Activated T-cell treated with anti-CD3 and anti-CD28 coated beads, Interleukin-2, amount 50 U/mL, for 72 hours (primary cell): ENCODE measurements around the gene CHST10. TPM values are rescaled to one million over a fixed set of nuclear protein-coding genes. Genes with fewer than 3 reads are reported as not detected.
A peak's percentile ranks its signal among the peaks of the same experiment; 100 is the strongest.

ENCODE experiments used
- ATAC-seq, 2 donors: fragments of 150-1000 bp; cut with Tn5 transposase; replicated peaks in 1 of 2; 2 replicates each; pipeline ENCODE4 v1.10.0; 2021; ENCODE audit warnings: moderate library complexity in 2 of 2, mild to moderate bottlenecking in 1 of 2
- DNase-seq, 2 donors: peaks; one replicate each; pipeline ENCODE4 v3.0.0; 2021 to 2022; ENCODE audit warnings: mixed read lengths in 1 of 2
- H3K27ac Mint-ChIP-seq: one replicate; pipeline ENCODE4 v1.8.0; 2022; ENCODE audit warnings: mild to moderate bottlenecking, moderate library complexity, mixed read lengths
- H3K27me3 Mint-ChIP-seq: one replicate; pipeline ENCODE4 v1.8.0; 2022; ENCODE audit warnings: low read depth, mixed read lengths
- H3K36me3 Mint-ChIP-seq, 2 donors: one replicate each; pipeline ENCODE4 v1.8.0; 2022; ENCODE audit warnings: mixed read lengths in 2 of 2, mild to moderate bottlenecking in 1 of 2; ENCODE audit not compliant: insufficient read depth in 2 of 2
- H3K4me1 Mint-ChIP-seq: one replicate; pipeline ENCODE4 v1.8.0; 2022; ENCODE audit warnings: low read depth, mixed read lengths
- H3K4me3 Mint-ChIP-seq, 2 donors: one replicate each; pipeline ENCODE4 v1.8.0; 2022; ENCODE audit warnings: mild to moderate bottlenecking in 2 of 2, mixed read lengths in 2 of 2, moderate library complexity in 2 of 2
- H3K9me3 Mint-ChIP-seq, 2 donors: one replicate each; pipeline ENCODE4 v1.8.0; 2022; ENCODE audit warnings: mixed read lengths in 2 of 2
- total RNA-seq, 2 donors: library from RNA; stranded (reverse); gene quantifications; one replicate each; pipeline ENCODE4 v1.2.3, GENCODE V29; 2022

The CHST10 gene
- total RNA-seq, 2 donors from 2014 or later, result 7.5 to 7.8 TPM

DNA sequence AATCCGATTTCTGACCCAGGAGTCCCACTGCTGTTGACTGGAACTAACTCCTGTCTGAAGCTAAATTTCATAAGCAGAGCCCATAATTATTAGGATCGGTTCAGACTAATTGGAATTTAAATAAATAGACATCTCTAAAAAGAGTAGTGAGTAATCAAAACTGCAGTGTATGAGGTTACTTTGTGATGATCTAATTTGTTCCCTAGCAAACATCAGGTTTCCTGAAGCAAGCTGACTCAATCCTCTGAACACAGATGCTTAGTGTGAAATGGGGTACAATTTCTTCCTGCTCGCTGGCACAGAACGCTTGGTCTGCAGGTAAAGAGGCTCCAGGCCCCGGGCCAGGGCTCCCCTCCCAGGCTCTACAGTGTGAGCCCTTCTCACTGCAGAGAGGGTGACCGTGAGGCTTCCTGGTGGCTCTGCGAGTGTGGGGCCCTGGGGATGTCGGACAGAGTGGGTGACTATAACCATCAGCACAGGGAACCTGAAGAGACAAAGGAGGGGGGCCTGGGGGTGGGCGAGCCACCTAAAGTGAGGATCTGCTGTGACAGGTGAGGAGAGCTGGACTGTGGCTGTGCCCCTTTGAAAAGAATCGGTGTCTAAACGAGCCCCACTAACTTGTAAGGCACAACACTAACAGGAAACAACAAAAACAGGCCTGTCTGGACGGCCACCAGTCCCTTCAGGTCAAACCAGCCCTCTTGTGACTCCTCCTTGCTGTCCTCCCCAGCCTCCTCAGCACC lies 20.2 kb downstream of the CHST10 start:
- Mint-ChIP-seq H3K4me3 (no peak overlapping the region), H3K27me3 (no peaks in the 10 kb centered on the region), H3K9me3 (no peaks in the 10 kb centered on the region), H3K4me1 (no peaks in the 10 kb centered on the region), H3K36me3 (no peaks in the 10 kb centered on the region), H3K27ac (no peak overlapping the region)
- no peak for ATAC-seq
- DNase-seq, result no peak

DNA sequence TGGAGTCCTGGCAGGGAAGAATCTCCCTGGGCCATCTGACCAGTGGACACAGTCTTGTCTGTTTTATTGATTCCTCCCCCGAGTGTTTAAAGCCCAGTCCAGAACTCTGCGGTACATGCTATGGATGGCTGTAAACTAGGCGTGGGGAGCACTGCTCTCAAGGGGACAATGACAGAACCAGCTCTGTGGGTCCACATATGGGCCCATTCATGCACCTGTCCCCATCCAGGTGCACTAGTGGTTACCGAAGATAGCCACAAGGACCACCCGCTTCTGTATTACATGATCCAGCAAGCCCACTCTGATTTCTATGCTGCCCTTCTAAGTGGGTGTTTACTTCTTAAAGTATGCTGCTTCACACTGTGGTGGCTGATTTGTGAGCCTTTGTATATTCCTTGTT lies 21.0 kb downstream of the CHST10 start:
- ATAC-seq, result no peak

DNA sequence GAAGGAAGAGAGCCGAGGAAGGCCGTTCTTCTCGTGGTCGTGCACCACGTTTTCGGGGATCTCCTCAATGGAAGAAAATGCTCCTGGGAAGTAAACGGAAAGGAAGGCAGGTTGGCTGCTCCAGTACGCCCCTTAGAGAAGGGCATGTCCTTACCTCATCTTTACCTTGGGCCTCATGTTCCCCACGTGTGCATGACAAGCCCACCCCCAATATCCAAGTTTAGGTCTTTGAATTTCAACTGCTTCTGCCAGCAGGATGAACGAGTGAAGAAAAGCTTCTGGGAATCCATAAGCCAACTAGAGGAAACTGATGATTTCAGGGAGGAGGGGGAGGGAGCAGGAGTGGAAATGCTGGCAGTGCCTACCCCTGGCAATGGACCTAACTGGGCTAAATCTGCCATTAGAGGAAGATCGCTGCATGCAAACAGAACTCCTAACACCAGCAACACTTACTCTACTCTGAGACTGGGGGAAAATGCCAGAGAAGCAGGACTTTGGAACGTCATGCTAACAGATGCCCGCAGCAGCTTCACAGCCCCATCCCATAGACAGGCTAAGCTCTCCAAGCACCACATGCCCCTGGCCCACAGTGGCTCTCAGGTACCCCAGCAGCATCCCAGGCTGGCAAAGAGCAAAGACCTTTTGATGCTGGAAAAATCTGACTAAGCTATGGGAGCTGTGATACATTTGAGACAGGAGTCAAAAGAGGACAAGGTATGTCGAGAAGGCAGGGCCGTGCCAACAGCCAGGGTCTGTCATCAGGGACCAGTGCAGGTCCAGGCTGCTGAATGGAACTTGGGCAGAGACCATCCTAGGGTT lies 21.7 kb downstream of the CHST10 start:
- no peaks in the 10 kb centered on the region for H3K27me3 Mint-ChIP-seq
- H3K9me3 Mint-ChIP-seq, result no peaks in the 10 kb centered on the region
- no peak overlapping the region for H3K4me3 Mint-ChIP-seq
- H3K27ac Mint-ChIP-seq, result no peak overlapping the region
- no peaks in the 10 kb centered on the region for H3K36me3 Mint-ChIP-seq
- no peak for ATAC-seq
- no peak for DNase-seq
- no peaks in the 10 kb centered on the region for H3K4me1 Mint-ChIP-seq

More for the DNA sequence above, 21.0 kb downstream of the CHST10 start:
- no peaks in the 10 kb centered on the region for H3K9me3 Mint-ChIP-seq
- no peaks in the 10 kb centered on the region for H3K36me3 Mint-ChIP-seq
- H3K27ac Mint-ChIP-seq, result no peak overlapping the region
- no peaks in the 10 kb centered on the region for H3K4me1 Mint-ChIP-seq
- H3K4me3 Mint-ChIP-seq, result no peak overlapping the region
- DNase-seq, result no peak
- H3K27me3 Mint-ChIP-seq, result no peaks in the 10 kb centered on the region

DNA sequence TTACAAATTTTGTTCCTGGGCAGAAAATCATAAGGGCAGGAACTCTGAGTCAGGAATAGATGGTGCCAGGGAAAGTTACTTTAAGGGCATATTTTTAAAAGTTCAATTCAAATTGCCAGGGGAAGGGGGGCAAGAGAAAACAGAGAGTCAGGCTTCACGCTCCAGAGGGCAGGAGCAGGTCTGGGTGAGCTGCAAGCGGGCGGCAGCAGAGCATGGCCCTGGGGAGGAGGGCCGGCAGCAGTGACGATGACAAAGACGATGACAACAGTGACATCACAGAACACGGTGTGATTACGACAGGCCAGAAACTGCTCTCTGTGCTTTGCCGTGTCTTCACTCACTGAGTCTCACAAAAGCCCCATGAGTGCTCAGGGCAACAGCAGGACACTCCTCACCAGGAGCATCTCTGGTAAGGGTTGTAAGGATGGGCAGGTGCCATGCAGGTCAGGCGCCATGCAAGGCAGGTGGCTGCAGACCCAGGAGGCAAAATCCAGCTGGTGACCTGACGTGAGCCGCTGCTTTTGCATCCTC lies 23.3 kb downstream of the CHST10 start:
- Mint-ChIP-seq H3K4me1 (no peaks in the 10 kb centered on the region), H3K27ac (no peak overlapping the region), H3K4me3 (no peak overlapping the region), H3K27me3 (no peaks in the 10 kb centered on the region), H3K9me3 (no peaks in the 10 kb centered on the region), H3K36me3 (no peaks in the 10 kb centered on the region)
- DNase-seq (no peak), ATAC-seq (no peak)

DNA sequence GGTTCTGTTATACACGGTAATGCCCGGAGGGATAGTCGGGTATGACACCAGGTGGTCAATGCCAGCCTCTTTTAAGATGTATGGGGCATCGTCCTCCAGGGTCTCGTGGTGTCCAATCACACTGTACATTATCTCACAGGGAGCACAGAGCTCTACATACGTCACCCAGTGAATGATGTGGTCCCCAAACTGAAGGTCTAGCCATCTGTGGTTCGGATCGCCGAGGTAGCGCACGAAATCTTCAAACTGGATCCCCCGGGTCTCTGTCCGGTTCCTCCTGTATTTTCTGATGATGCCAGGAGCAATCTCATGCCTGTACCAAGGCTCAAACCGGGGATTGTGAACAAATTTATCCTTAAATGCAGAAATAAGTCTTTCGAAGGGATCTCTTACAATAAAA lies 24.1 kb downstream of the CHST10 start:
- no peak overlapping the region for H3K4me3 Mint-ChIP-seq
- DNase-seq (no peak), ATAC-seq (no peak)
- H3K9me3 Mint-ChIP-seq, result no peaks in the 10 kb centered on the region
- H3K27me3 Mint-ChIP-seq, result no peaks in the 10 kb centered on the region
- no peaks in the 10 kb centered on the region for H3K4me1 Mint-ChIP-seq
- no peaks in the 10 kb centered on the region for H3K36me3 Mint-ChIP-seq
- H3K27ac Mint-ChIP-seq, result no peak overlapping the region

DNA sequence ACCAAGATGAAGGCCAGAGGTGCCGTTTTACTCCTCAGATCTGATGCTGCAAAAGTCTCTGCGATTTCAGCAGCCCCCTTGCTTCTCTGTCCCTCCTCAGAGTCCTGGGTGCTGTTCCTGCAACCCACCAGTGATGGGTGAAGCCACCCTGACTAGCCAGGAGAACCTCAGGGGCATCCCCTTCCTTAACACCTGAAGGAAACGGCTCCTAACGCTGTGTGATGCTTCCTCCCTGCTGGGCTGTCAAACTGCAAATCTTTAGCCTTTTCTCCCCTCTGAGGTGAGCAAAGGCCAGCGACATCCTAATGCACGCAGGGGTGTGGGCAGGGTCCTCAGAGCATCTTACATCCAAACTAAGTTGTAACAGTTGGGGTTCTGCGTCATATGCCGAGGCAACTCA lies 24.8 kb downstream of the CHST10 start:
- H3K9me3 Mint-ChIP-seq, result no peaks in the 10 kb centered on the region

DNA sequence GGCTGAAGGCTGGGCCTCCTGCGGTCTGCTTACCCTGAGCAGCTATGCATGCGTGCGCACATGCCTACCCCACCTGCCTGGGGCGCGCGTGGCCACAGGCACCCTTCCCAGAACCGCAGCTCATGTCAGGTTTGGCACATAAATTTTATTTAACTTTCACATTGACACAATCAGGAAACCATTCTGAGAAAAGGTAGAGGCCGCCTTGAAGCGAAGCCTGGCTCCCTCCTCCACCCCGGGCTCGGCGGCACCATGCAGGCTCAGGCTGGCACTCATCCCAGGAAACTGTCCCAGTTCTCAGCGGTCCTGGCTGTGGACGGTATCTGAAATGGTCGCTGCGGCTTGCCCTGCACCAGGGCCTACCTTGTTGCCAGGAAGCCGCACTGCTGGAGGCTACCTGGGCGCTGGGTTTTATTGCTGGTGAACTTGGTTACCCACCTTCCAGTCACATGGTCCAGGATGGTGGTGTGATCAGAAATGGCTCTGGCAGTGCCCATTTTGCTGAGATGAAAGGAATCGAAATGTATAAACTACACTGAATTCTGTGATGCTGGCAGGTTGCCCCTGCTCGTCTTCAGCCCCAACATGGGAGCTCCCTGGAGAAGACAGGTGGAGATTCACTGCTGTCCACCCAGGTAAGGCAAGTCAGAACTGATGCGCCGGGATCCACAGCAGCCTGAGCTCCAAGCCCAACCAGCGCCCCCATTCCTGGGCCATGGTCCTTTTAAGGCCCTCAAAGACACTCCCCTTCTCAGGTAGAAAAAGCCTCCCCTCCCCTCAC lies 25.5 kb downstream of the CHST10 start:
- Mint-ChIP-seq H3K36me3 (no peaks in the 10 kb centered on the region), H3K27me3 (no peaks in the 10 kb centered on the region), H3K4me1 (no peaks in the 10 kb centered on the region), H3K4me3 (no peak overlapping the region), H3K27ac (no peak overlapping the region), H3K9me3 (no peaks in the 10 kb centered on the region)
- ATAC-seq, result no peak
- DNase-seq, result no peak

More for the DNA sequence above, 24.8 kb downstream of the CHST10 start:
- Mint-ChIP-seq H3K4me3 (no peak overlapping the region), H3K27ac (no peak overlapping the region), H3K27me3 (no peaks in the 10 kb centered on the region), H3K36me3 (no peaks in the 10 kb centered on the region), H3K4me1 (no peaks in the 10 kb centered on the region)
- ATAC-seq (no peak), DNase-seq (no peak)

DNA sequence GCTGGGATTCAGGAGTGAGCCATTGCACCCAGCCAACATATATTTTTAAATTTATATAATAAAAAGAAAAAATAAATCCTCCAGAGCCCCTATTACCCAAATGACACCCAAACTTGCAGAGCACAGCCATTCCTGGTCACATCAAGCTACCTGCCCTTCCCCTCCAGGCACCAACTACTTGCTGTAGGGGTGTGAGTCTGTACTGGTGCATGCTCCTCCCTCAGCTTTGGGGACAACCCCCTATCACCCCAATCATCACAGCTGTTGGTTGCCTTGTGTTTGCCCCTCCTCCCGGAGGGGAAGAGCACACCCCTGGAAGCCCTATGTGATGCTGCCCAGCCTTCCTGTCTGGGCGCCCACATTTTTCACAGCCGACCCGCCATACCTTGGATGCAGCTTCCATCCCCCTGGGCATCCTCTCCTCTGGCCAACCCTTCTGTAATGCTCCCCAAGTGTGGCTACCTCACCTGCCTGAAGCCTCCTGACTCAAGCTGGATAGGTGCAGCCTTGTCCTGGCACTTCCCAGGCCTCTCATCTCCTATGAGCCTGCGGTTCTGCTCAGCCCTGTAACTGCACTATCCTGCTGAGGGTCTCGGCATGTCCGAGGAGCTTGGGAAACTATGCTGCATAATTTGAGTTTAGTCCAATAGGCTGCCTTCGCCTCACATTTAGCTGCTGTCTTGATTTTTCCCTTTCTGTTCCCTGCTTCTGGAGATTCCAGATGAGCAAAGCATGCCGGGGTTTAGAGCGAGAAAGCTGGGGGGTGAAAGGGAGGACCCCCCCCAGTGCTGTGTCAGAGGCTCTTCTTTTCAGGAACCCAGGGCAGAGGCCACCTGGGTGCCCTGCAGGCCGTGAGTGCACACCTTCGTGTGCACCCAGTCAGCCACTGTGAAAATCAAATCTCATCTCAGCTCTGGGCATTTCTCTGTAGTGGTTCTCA lies 27.2 kb downstream of the CHST10 start:
- Mint-ChIP-seq H3K36me3 (no peaks in the 10 kb centered on the region), H3K4me3 (no peak overlapping the region), H3K9me3 (no peaks in the 10 kb centered on the region), H3K4me1 (no peaks in the 10 kb centered on the region), H3K27ac (no peak overlapping the region), H3K27me3 (no peaks in the 10 kb centered on the region)
- ATAC-seq (no peak), DNase-seq (no peak)

DNA sequence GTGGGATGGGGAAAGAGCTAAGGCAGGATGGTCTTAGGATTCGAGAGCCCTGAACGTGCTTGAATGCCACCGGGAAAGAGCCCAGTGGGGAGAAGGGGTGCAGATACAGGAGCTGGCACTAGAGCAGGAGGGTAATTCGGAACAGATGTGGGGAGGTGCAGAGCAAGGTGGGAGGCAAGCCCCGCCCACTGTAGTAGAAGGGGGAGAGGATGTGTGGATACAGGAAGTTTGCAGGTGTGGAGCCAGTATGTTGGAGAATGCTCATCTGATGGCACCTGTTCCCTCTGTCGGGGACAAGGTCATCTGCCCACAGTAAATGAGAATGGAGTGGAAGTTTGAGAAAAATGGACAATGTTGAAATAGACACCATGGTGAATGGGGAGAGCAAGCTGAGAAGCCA lies 28.8 kb downstream of the CHST10 start:
- H3K4me3 Mint-ChIP-seq, result no peak overlapping the region
- DNase-seq, result no peak
- no peaks in the 10 kb centered on the region for H3K4me1 Mint-ChIP-seq
- H3K27ac Mint-ChIP-seq, result no peak overlapping the region
- H3K36me3 Mint-ChIP-seq, result no peaks in the 10 kb centered on the region
- ATAC-seq, result no peak
- H3K9me3 Mint-ChIP-seq, result no peaks in the 10 kb centered on the region
- H3K27me3 Mint-ChIP-seq, result no peaks in the 10 kb centered on the region

DNA sequence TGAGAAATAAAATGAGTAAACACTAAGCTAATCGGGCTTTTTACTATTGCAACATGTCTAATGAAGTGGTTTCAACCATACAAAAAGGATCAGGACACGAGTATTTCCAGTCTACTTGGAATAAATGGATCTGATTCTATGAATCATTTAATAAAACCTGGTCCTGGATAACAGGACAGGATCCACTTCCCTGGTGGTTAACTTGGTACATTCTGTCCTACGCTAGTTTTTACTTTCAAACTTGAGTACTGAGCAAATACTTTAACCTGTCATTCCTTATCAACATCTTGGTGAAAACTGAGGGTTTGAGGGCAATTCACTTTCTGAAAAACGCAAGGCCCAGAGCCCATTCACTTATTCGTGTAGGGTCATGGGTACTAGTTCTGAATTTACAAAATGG lies 33.5 kb downstream of the CHST10 start:
- Mint-ChIP-seq H3K4me1 (no peaks in the 10 kb centered on the region), H3K9me3 (no peaks in the 10 kb centered on the region), H3K4me3 (no peak overlapping the region), H3K27me3 (no peaks in the 10 kb centered on the region), H3K36me3 (no peaks in the 10 kb centered on the region), H3K27ac (no peak overlapping the region)
- DNase-seq (no peak), ATAC-seq (no peak)

DNA sequence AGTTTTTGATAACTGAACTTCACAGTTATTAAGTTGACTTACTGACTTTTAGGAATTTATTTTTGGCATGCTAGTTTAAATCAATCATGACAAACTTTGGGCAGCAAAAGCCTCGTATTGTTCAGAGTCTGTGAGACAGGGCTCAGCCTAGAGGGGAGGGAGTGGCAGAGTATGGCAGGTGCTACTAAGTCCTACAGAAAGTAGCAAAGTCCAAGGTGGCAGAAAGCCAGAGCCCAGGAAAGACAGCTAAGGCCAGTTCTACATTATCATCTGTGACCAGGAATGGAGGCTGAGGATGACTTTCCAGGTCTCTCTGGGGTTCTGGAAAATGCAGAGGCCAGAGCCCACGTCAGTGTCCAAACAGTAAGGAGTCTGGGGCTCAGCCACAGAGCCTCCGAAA lies 34.2 kb downstream of the CHST10 start:
- no peaks in the 10 kb centered on the region for H3K9me3 Mint-ChIP-seq
- DNase-seq (no peak), ATAC-seq (no peak)
- H3K4me1 Mint-ChIP-seq, result no peaks in the 10 kb centered on the region
- H3K27me3 Mint-ChIP-seq, result no peaks in the 10 kb centered on the region
- no peaks in the 10 kb centered on the region for H3K36me3 Mint-ChIP-seq
- H3K4me3 Mint-ChIP-seq, result no peak overlapping the region
- no peak overlapping the region for H3K27ac Mint-ChIP-seq

DNA sequence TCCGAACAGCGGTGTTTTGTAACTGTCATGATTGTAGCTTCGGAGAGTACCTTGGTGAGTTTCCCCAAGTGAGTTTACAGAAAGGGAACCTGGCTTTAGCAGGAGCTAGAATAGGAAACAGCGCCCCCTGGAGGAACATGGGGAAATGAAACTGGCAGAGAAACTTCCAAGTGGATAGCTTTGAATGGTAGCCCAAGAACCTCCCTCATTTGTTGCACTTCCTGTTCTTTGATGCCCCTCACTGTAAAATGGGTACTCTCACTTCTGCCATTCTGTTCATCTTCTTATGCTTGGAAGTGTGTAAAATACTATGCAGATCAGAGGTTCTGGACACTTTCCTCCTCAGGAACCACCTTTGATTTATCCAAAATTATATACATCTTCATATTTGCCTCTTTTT lies 36.2 kb downstream of the CHST10 start:
- ATAC-seq, result peak in 1 of 2 donors; percentile 35
- no peaks in the 10 kb centered on the region for H3K36me3 Mint-ChIP-seq
- no peaks in the 10 kb centered on the region for H3K4me1 Mint-ChIP-seq
- H3K9me3 Mint-ChIP-seq, result no peaks in the 10 kb centered on the region
- H3K4me3 Mint-ChIP-seq, result no peak overlapping the region
- no peaks in the 10 kb centered on the region for H3K27me3 Mint-ChIP-seq
- no peak overlapping the region for H3K27ac Mint-ChIP-seq
- DNase-seq, result peak; percentile 69 to 79
